Breast epithelium (tissue), 3 donors: ENCODE results near the gene DMD.

ENCODE experiments used
- POLR2AphosphoS5 ChIP-seq, 3 donors: sonication (generic); formaldehyde crosslinking; IDR thresholded peaks; one replicate each; pipeline ENCODE4 v1.6.1; 2017; ENCODE audit warnings: antibody characterized with exemption in 3 of 3
- TF ChIP-seq, protein P1 (sequence below), 3 donors: fragments of 450-650 bp; IDR thresholded peaks; one replicate each; pipeline ENCODE4 v1.5.1; 2016 to 2017; ENCODE audit warnings: antibody characterized with exemption in 3 of 3, mild to moderate bottlenecking in 3 of 3, moderate library complexity in 3 of 3

DNA sequence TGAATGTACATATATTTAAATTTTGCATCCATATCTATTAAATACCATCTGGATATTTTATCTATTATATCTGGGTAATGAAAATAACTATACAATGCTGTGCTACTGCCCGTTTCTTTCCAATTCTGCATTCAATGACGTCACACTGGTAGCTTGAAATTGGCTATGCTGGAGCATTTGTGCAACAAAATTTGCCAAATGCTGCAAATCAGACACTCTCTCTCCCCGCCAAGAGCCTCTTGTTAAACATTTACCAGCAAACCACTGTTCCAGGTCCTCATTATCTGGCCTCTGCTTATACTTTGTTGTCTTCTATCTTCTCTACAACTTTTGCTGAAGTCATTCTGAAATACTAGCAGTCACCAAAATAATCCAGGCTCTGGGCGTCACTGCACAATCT lies 1201.1 kb downstream of the DMD start:
- TF ChIP-seq, protein P1, sequence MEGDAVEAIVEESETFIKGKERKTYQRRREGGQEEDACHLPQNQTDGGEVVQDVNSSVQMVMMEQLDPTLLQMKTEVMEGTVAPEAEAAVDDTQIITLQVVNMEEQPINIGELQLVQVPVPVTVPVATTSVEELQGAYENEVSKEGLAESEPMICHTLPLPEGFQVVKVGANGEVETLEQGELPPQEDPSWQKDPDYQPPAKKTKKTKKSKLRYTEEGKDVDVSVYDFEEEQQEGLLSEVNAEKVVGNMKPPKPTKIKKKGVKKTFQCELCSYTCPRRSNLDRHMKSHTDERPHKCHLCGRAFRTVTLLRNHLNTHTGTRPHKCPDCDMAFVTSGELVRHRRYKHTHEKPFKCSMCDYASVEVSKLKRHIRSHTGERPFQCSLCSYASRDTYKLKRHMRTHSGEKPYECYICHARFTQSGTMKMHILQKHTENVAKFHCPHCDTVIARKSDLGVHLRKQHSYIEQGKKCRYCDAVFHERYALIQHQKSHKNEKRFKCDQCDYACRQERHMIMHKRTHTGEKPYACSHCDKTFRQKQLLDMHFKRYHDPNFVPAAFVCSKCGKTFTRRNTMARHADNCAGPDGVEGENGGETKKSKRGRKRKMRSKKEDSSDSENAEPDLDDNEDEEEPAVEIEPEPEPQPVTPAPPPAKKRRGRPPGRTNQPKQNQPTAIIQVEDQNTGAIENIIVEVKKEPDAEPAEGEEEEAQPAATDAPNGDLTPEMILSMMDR (IDR thresholded peaks at IDR 0.05): no peak
- TF ChIP-seq POLR2AphosphoS5 (IDR thresholded peaks at IDR 0.05): no peak
